ENCODE measurements around the gene PDLIM7.

Gene PDLIM7

DNA sequence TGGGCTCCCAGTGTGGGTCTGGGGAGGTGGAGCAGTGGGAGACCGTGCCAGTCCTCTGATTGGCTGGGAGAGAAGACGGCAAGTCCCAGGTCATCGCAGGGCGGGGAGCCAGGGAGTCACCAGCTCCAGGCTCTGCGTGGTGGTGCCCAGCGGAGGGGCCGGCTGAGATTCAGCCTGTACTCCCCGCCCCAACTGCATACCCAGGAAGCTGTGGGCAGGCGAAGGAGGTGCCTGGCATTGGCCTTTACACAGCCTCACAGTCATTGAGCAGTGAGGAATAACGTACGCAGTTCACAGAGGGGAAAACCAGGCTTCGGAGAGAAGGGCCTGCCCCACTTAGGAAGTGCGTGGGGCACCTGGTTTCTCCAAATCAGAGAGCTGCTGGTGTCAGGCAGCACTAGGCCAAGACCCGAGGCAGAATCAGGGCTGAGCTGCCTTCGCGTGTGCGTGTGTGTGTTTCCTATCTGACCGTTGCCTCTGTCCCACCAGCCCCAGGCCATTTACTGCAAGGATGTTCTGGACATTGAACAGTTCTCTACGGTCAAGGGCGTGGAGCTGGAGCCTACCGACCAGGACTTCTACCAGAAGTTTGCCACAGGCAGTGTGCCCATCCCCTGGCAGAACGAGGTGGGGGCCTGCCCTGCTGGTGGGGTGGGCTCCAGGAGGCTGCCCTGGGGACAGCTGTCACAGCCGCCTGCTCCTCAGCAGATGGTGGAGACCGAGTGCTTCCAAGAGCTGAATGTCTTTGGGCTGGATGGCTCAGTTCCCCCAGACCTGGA, 57.0 kb downstream of the PDLIM7 start:
- TF ChIP-seq CTCF (IDR thresholded peaks at IDR 0.05) (no peak), ZFX (IDR thresholded peaks at IDR 0.05; ENCODE audit: borderline replicate concordance) (no peak)
- 0 out of 2 replicates have a peak overlapping the region, but pooled peaks have one; percentile 4 for H3K27ac ChIP-seq

- 0 out of 2 replicates have a peak overlapping the region, but pooled peaks have one; percentile 4 for H3K27ac ChIP-seq
- no peak for TF ChIP-seq ZFX (IDR thresholded peaks at IDR 0.05; ENCODE audit: borderline replicate concordance)
- TF ChIP-seq CTCF (IDR thresholded peaks at IDR 0.05) = no peak
Observed at GRCh38 chr5:177439518-177440053, 57.8 kb downstream of the PDLIM7 start.

- H3K27ac ChIP-seq = 0 out of 2 replicates have a peak overlapping the region, but pooled peaks have one; percentile 12
- no peak for TF ChIP-seq ZFX (IDR thresholded peaks at IDR 0.05; ENCODE audit: borderline replicate concordance)
- no peak for TF ChIP-seq CTCF (IDR thresholded peaks at IDR 0.05)
Observed at GRCh38 chr5:177438468-177438867, 58.9 kb downstream of the PDLIM7 start.

DNA sequence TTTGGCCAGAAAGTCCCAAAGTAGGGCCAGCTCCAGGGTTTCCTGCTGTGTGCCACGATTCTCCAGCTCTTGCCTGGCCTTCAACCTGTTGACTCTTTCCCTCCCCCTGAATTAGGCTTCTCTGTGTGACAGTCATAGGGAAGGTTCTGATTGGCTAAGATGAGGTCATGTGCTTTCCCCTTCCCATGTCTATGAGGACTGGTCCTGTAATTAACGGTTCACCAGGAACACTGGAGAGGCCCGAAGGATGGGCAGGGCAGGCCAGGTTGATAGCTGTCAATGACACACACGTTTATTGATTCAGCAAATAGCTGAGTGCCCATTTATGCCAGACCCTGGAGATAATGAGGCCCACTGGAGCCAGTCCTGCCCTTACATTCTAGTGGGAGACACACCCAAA, 59.8 kb downstream of the PDLIM7 start:
- H3K27ac ChIP-seq = no peak overlapping the region
- TF ChIP-seq ZFX (IDR thresholded peaks at IDR 0.05; ENCODE audit: borderline replicate concordance) = no peak
- no peak for TF ChIP-seq CTCF (IDR thresholded peaks at IDR 0.05)

DNA sequence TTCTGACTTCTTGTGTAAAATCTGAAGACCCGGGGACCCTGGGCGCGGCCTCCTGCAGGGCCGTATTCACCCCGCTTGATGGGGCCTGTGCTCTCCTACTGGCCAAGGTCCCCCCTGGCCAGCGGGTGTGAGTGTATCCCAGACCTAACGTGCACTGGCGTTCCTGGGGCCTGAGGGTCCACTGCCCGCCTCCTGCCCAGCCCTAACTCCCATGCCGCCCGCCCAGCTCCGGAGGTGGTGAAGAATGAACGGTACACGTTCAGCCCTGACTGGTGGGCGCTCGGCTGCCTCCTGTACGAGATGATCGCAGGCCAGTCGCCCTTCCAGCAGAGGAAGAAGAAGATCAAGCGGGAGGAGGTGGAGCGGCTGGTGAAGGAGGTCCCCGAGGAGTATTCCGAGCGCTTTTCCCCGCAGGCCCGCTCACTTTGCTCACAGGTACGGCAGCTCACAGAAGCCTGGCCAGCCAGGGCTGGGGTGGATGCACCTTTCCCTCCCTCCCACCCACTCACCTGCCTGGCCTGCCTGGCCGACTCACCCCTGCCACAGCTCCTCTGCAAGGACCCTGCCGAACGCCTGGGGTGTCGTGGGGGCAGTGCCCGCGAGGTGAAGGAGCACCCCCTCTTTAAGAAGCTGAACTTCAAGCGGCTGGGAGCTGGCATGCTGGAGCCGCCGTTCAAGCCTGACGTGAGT, 61.4 kb downstream of the PDLIM7 start:
- TF ChIP-seq CTCF (IDR thresholded peaks at IDR 0.05) (no peak), ZFX (IDR thresholded peaks at IDR 0.05; ENCODE audit: borderline replicate concordance) (no peak)
- peak overlapping the region; percentile 12; the same call in 1 of the 2 replicates for H3K27ac ChIP-seq

- no peak overlapping the region for H3K27ac ChIP-seq
- no peak for TF ChIP-seq ZFX (IDR thresholded peaks at IDR 0.05; ENCODE audit: borderline replicate concordance)
- no peak for TF ChIP-seq CTCF (IDR thresholded peaks at IDR 0.05)
Observed at GRCh38 chr5:177434942-177435738, 62.3 kb downstream of the PDLIM7 start.
